Upper lobe of left lung (tissue), 4 donors: ENCODE results near the gene PHLPP2.

Source experiments
- EP300 ChIP-seq, 4 donors: sonication (generic); formaldehyde crosslinking; IDR thresholded peaks; one replicate each; pipeline ENCODE4 v1.5.1; 2017; ENCODE audit warnings: antibody characterized with exemption in 4 of 4, control low read depth in 2 of 4
- POLR2A ChIP-seq, 4 donors: fragments of 450-650 bp; IDR thresholded peaks; one replicate each; pipeline ENCODE4 v1.5.1; 2016 to 2017; ENCODE audit warnings: antibody characterized with exemption in 4 of 4, mild to moderate bottlenecking in 2 of 4
- POLR2AphosphoS5 ChIP-seq, 2 donors: sonication (generic); formaldehyde crosslinking; IDR thresholded peaks; one replicate each; pipeline ENCODE4 v1.5.1; 2017; ENCODE audit warnings: antibody characterized with exemption in 2 of 2
- TF ChIP-seq, protein P1 (sequence below), 6 experiments: fragments of 450-650 bp in 4 of 6; fragments of 200-600 bp in 2 of 6; sonication (generic) in 2 of 6; IDR thresholded peaks; one replicate each; pipeline ENCODE4 v1.5.1; 2016 to 2019; ENCODE audit warnings: antibody characterized with exemption in 6 of 6

DNA sequence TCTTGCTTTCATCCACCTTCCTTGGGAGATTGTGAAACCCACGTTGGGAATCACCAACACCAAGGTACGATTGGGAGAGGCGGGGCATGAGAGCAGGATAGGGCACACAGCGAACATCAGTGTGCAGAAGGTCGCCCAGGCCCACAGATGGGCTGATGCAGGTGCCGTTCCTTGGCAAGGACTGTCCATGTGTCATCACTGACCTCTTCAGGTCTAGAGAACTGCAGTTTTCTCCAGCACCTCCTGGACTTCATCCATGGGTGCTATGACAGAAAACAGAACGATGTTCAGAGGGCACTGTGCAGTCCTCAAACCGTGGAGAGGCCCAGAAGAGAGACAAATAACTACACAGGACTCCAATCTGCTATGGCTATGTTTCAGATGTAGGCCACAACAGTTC, 123.7 kb downstream of the PHLPP2 start:
- TF ChIP-seq POLR2A (IDR thresholded peaks at IDR 0.05): no peak
- TF ChIP-seq, protein P1, sequence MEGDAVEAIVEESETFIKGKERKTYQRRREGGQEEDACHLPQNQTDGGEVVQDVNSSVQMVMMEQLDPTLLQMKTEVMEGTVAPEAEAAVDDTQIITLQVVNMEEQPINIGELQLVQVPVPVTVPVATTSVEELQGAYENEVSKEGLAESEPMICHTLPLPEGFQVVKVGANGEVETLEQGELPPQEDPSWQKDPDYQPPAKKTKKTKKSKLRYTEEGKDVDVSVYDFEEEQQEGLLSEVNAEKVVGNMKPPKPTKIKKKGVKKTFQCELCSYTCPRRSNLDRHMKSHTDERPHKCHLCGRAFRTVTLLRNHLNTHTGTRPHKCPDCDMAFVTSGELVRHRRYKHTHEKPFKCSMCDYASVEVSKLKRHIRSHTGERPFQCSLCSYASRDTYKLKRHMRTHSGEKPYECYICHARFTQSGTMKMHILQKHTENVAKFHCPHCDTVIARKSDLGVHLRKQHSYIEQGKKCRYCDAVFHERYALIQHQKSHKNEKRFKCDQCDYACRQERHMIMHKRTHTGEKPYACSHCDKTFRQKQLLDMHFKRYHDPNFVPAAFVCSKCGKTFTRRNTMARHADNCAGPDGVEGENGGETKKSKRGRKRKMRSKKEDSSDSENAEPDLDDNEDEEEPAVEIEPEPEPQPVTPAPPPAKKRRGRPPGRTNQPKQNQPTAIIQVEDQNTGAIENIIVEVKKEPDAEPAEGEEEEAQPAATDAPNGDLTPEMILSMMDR (IDR thresholded peaks at IDR 0.05): no peak
- TF ChIP-seq EP300 (IDR thresholded peaks at IDR 0.05): no peak
- no peak for TF ChIP-seq POLR2AphosphoS5 (IDR thresholded peaks at IDR 0.05)
